ENCODE data around the gene SLC10A7.

- TF ChIP-seq POLR2A (IDR thresholded peaks at IDR 0.05) (no peak), CTCF (IDR thresholded peaks at IDR 0.05) (no peak)
Observed at GRCh38 chr4:146285037-146285436, 236.7 kb downstream of the SLC10A7 start.

All from adrenal gland (tissue), 5 donors.